ENCODE data around the gene PLXDC2. TPM values are rescaled to one million over a fixed set of nuclear protein-coding genes. Genes with fewer than 3 reads are reported as not detected.

The PLXDC2 gene
- total and polyA plus RNA-seq, 2 donors from 2014 or later: 11.9 to 42.1 TPM

DNA sequence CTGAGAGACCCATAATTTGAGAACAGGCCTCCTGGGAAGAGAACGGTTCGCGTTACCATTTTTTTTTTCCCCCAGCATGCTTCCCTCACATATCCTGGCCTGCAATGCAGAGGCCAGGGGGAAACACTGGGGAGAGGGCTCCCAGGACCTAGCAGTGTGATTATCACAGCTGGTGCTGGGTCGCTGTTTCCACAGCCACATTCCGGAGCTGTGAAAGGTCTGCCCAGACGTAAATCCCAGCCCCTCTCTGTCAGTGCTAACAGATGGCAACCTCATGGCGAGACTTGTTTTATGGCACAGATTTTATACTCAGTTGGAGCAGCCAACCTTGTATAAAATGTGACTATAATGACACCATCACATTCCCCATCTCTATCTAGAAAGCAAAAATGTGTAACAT lies 150.5 kb downstream of the PLXDC2 start:
- Histone ChIP-seq H3K9ac (ENCODE audit: low read length in 3 of 3) (no peak overlapping the region), H3K27me3 (ENCODE audit: control insufficient read depth, insufficient read depth, low read length) (no peaks in the 10 kb centered on the region), H3K27ac (ENCODE audit: low read depth in 2 of 2, low read length in 2 of 2) (no peak overlapping the region), H3K4me1 (ENCODE audit: control insufficient read depth in 2 of 3, insufficient read depth in 2 of 3, low read depth in 1 of 3, low read length in 3 of 3) (peaks cover 0 to 2% (median 0%) of the 10 kb centered on the region in 3 donors), H3K36me3 (ENCODE audit: control insufficient read depth in 2 of 3, insufficient read depth in 3 of 3, low read length in 3 of 3) (no peaks in the 10 kb centered on the region), H3K4me3 (ENCODE audit: low read length in 3 of 3) (no peak overlapping the region), H3K9me3 (ENCODE audit: control insufficient read depth in 2 of 3, insufficient read depth in 1 of 3, low read length in 3 of 3) (no peaks in the 10 kb centered on the region)
- FAIRE-seq (no peak), DNase-seq (peak in 4 of 5 donors; percentile 48 to 69 (median 58))
- TF ChIP-seq, protein P1, sequence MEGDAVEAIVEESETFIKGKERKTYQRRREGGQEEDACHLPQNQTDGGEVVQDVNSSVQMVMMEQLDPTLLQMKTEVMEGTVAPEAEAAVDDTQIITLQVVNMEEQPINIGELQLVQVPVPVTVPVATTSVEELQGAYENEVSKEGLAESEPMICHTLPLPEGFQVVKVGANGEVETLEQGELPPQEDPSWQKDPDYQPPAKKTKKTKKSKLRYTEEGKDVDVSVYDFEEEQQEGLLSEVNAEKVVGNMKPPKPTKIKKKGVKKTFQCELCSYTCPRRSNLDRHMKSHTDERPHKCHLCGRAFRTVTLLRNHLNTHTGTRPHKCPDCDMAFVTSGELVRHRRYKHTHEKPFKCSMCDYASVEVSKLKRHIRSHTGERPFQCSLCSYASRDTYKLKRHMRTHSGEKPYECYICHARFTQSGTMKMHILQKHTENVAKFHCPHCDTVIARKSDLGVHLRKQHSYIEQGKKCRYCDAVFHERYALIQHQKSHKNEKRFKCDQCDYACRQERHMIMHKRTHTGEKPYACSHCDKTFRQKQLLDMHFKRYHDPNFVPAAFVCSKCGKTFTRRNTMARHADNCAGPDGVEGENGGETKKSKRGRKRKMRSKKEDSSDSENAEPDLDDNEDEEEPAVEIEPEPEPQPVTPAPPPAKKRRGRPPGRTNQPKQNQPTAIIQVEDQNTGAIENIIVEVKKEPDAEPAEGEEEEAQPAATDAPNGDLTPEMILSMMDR (IDR thresholded peaks at IDR 0.05; ENCODE audit: borderline replicate concordance, extremely low read depth, insufficient read depth): no peak
- intact Hi-C loops (cut with DNase I): no loop called here

GRCh38 chr10:19967981-19968380 lies 151.7 kb downstream of the PLXDC2 start:
- FAIRE-seq: no peak
- no peaks in the 10 kb centered on the region for H3K27me3 ChIP-seq (ENCODE audit: control insufficient read depth, insufficient read depth, low read length)
- no peak overlapping the region for H3K9ac ChIP-seq (ENCODE audit: low read length in 3 of 3)
- H3K4me1 ChIP-seq (ENCODE audit: control insufficient read depth in 2 of 3, insufficient read depth in 2 of 3, low read depth in 1 of 3, low read length in 3 of 3): peaks cover 0 to 2% (median 0%) of the 10 kb centered on the region in 3 donors
- H3K4me3 ChIP-seq (ENCODE audit: low read length in 3 of 3): no peak overlapping the region
- intact Hi-C loops (cut with DNase I): no loop called here
- no peaks in the 10 kb centered on the region for H3K36me3 ChIP-seq (ENCODE audit: control insufficient read depth in 2 of 3, insufficient read depth in 3 of 3, low read length in 3 of 3)
- no peak overlapping the region for H3K27ac ChIP-seq (ENCODE audit: low read depth in 2 of 2, low read length in 2 of 2)
- DNase-seq: no peak
- TF ChIP-seq, protein P1 (IDR thresholded peaks at IDR 0.05; ENCODE audit: borderline replicate concordance, extremely low read depth, insufficient read depth): no peak
- no peaks in the 10 kb centered on the region for H3K9me3 ChIP-seq (ENCODE audit: control insufficient read depth in 2 of 3, insufficient read depth in 1 of 3, low read length in 3 of 3)

DNA sequence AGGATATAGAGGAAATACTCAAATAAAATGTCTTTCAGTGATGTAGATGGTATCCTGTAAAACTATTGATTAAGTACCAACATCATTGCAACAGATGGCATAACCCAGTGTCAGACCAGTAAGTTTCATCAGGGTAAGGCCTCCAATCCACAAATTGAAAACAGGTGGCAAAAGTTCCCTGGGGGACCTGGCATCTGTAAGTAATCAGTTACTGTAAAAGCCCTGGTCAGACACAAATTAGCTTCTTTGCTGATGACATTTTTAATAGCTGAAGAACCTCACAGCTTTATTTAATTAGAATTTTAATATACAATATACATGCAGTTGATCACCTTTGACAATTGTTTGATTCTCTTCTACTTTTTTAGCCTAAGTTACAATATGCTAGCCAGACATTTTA lies 152.5 kb downstream of the PLXDC2 start:
- intact Hi-C loops (cut with DNase I): no loop called here
- DNase-seq (no peak), FAIRE-seq (no peak)
- H3K27me3 ChIP-seq (ENCODE audit: control insufficient read depth, insufficient read depth, low read length): no peaks in the 10 kb centered on the region
- TF ChIP-seq, protein P1 (IDR thresholded peaks at IDR 0.05; ENCODE audit: borderline replicate concordance, extremely low read depth, insufficient read depth): no peak
- H3K27ac ChIP-seq (ENCODE audit: low read depth in 2 of 2, low read length in 2 of 2): no peak overlapping the region
- peaks cover 0 to 2% (median 0%) of the 10 kb centered on the region in 3 donors for H3K4me1 ChIP-seq (ENCODE audit: control insufficient read depth in 2 of 3, insufficient read depth in 2 of 3, low read depth in 1 of 3, low read length in 3 of 3)
- no peaks in the 10 kb centered on the region for H3K36me3 ChIP-seq (ENCODE audit: control insufficient read depth in 2 of 3, insufficient read depth in 3 of 3, low read length in 3 of 3)
- no peaks in the 10 kb centered on the region for H3K9me3 ChIP-seq (ENCODE audit: control insufficient read depth in 2 of 3, insufficient read depth in 1 of 3, low read length in 3 of 3)
- no peak overlapping the region for H3K4me3 ChIP-seq (ENCODE audit: low read length in 3 of 3)
- H3K9ac ChIP-seq (ENCODE audit: low read length in 3 of 3): no peak overlapping the region

GRCh38 chr10:19970256-19970655 lies 154.0 kb downstream of the PLXDC2 start:
- no peaks in the 10 kb centered on the region for H3K36me3 ChIP-seq (ENCODE audit: control insufficient read depth in 2 of 3, insufficient read depth in 3 of 3, low read length in 3 of 3)
- no peaks in the 10 kb centered on the region for H3K9me3 ChIP-seq (ENCODE audit: control insufficient read depth in 2 of 3, insufficient read depth in 1 of 3, low read length in 3 of 3)
- no peak for FAIRE-seq
- peaks cover 0 to 2% (median 0%) of the 10 kb centered on the region in 3 donors for H3K4me1 ChIP-seq (ENCODE audit: control insufficient read depth in 2 of 3, insufficient read depth in 2 of 3, low read depth in 1 of 3, low read length in 3 of 3)
- H3K4me3 ChIP-seq (ENCODE audit: low read length in 3 of 3): no peak overlapping the region
- TF ChIP-seq, protein P1 (IDR thresholded peaks at IDR 0.05; ENCODE audit: borderline replicate concordance, extremely low read depth, insufficient read depth): no peak
- no peak overlapping the region for H3K27ac ChIP-seq (ENCODE audit: low read depth in 2 of 2, low read length in 2 of 2)
- H3K27me3 ChIP-seq (ENCODE audit: control insufficient read depth, insufficient read depth, low read length): no peaks in the 10 kb centered on the region
- H3K9ac ChIP-seq (ENCODE audit: low read length in 3 of 3): no peak overlapping the region
- intact Hi-C loops (cut with DNase I): no loop called here
- DNase-seq: no peak

All from kidney (tissue), 14 donors.